ENCODE data around the gene RNF135. TPM values are rescaled to one million over a fixed set of nuclear protein-coding genes. Genes with fewer than 3 reads are reported as not detected.

RNF135 gene
- total and polyA plus RNA-seq, 10 of the 15 experiments (the other 5 are each of a cell fraction or from before 2014, with no cell fraction given), result 12.7 to 28.0 (median 18.7) TPM

- ChIA-PET RAD21 (ENCODE audit: unreplicated experiment) (no interaction called here), CTCF (no interaction called here), POLR2A (no interaction called here), SMC1A (ENCODE audit: uncharacterized antibody, unreplicated experiment) (no interaction called here)
- H3K4me3 ChIP-seq, result no peak overlapping the region
- H2AFZ ChIP-seq (ENCODE audit: control insufficient read depth, low read depth, low read length), result no peak overlapping the region
- no peak for DNase-seq (ENCODE audit: low read depth, low spot score)
- ATAC-seq, result no peak
- no peaks in the 10 kb centered on the region for H3K27me3 ChIP-seq (replicated peaks in 1 of 2; ENCODE audit: control insufficient read depth in 2 of 2, insufficient read depth in 2 of 2, low read length in 1 of 2)
- intact Hi-C loops (cut with micrococcal nuclease; ENCODE audit: unreplicated experiment), result no loop called here
- BruUV-seq (replicated peaks), result no TSS peak
- H3K36me3 ChIP-seq (ENCODE audit: control insufficient read depth in 2 of 2, insufficient read depth in 2 of 2, low read length in 1 of 2), result peaks cover 0 to 2% of the 10 kb centered on the region in 2 experiments; a peak in 1 of 4 replicates
- 81% methylated on average over 3 of the region's 3 CpGs for WGBS (ENCODE audit: insufficient coverage, insufficient replicate concordance, low lambda C conversion rate, missing lambda C conversion rate)
- H3K79me2 ChIP-seq (ENCODE audit: control insufficient read depth, insufficient read depth, low read length), result no peaks in the 10 kb centered on the region
- no peak overlapping the region for H3K4me2 ChIP-seq (ENCODE audit: control insufficient read depth, insufficient read depth)
- FAIRE-seq, result no peak
- no peak for TF ChIP-seq YBX1 (IDR thresholded peaks at IDR 0.05)
- no peak for TF ChIP-seq IRF3 (IDR thresholded peaks at IDR 0.05)
- TF ChIP-seq ETV6 (conservative IDR thresholded peaks at IDR 0.05 in 1 of 2, IDR thresholded peaks at IDR 0.05 in 1 of 2; ENCODE audit: borderline replicate concordance in 1 of 2, low read depth in 1 of 2), result no peak
- TF ChIP-seq BCL3 (IDR thresholded peaks at IDR 0.05; ENCODE audit: borderline replicate concordance, insufficient read depth, low read depth, low read length, poor library complexity, severe bottlenecking), result no peak
- TF ChIP-seq MEF2A (IDR thresholded peaks at IDR 0.05; ENCODE audit: insufficient read depth, low read depth, low read length), result no peak
- in situ Hi-C loops (cut with MboI), result no loop called here
- no peaks in the 10 kb centered on the region for H3K9me3 ChIP-seq (replicated peaks; ENCODE audit: control insufficient read depth, insufficient read depth, low read length)
- no peaks in the 10 kb centered on the region for H4K20me1 ChIP-seq (ENCODE audit: control insufficient read depth, insufficient read depth)
- no peaks in the 10 kb centered on the region for H3K4me1 ChIP-seq (ENCODE audit: control insufficient read depth, insufficient read depth, low read length)
- H3K27ac ChIP-seq (ENCODE audit: control insufficient read depth, insufficient read depth), result no peak overlapping the region
- H3K9ac ChIP-seq (ENCODE audit: control insufficient read depth, insufficient read depth, low read length), result no peak overlapping the region
Measured at GRCh38 chr17:30990458-30990857, 19.6 kb downstream of the RNF135 start.

All from GM12878 (cell line).